Nephron progenitor cell (in vitro differentiated cells): ENCODE data around the gene B3GNT3.
A peak's percentile ranks its signal among the peaks of the same experiment; 100 is the strongest.
"Not testable (repeated sequence)": the region's sequence is repeated elsewhere in the genome, so short reads cannot be mapped to it uniquely, and the experiment has no call there.

Source experiments
- DNase-seq: peaks from one replicate; pipeline ENCODE4 v3.0.0; 2021
- H3K27ac Mint-ChIP-seq: 2 replicates; pipeline ENCODE4 v1.8.0; 2021; ENCODE audit warnings: mild to moderate bottlenecking, moderate library complexity, mixed read lengths
- H3K27me3 Mint-ChIP-seq: 2 replicates; pipeline ENCODE4 v1.8.0; 2021; ENCODE audit warnings: mild to moderate bottlenecking, low read depth, mixed read lengths; ENCODE audit not compliant: poor library complexity
- H3K36me3 Mint-ChIP-seq: 2 replicates; pipeline ENCODE4 v1.8.0; 2021; ENCODE audit warnings: low read depth, mixed read lengths
- H3K4me1 Mint-ChIP-seq: 2 replicates; pipeline ENCODE4 v1.8.0; 2021; ENCODE audit warnings: mixed read lengths
- H3K4me3 Mint-ChIP-seq: 2 replicates; pipeline ENCODE4 v1.8.0; 2021; ENCODE audit warnings: mild to moderate bottlenecking, moderate library complexity, mixed read lengths
- H3K9me3 Mint-ChIP-seq: 2 replicates; pipeline ENCODE4 v1.8.0; 2021; ENCODE audit warnings: mild to moderate bottlenecking, moderate library complexity, mixed read lengths
- CTCF ChIP-seq: fragments of 200-600 bp; sonication (generic); IDR thresholded peaks from 2 replicates; pipeline ENCODE4 v1.5.0; 2021; ENCODE audit warnings: antibody characterized with exemption

B3GNT3 gene

GRCh38 chr19:17775245-17775927 lies 19.6 kb upstream of the B3GNT3 start:
- peak; percentile 86 for DNase-seq
- Mint-ChIP-seq H3K36me3 (no peaks in the 10 kb centered on the region), H3K4me3 (peak overlapping the region; percentile 5), H3K4me1 (peaks cover 18% of the 10 kb centered on the region), H3K27me3 (peaks cover 56% of the 10 kb centered on the region), H3K27ac (no peak overlapping the region), H3K9me3 (no peaks in the 10 kb centered on the region)
- TF ChIP-seq CTCF = peak; percentile 72

GRCh38 chr19:17775991-17776803 lies 18.7 kb upstream of the B3GNT3 start:
- no peak for DNase-seq
- no peak for TF ChIP-seq CTCF
- H3K36me3 Mint-ChIP-seq = no peaks in the 10 kb centered on the region
- peaks cover 49% of the 10 kb centered on the region for H3K27me3 Mint-ChIP-seq
- H3K4me1 Mint-ChIP-seq = peaks cover 18% of the 10 kb centered on the region
- H3K9me3 Mint-ChIP-seq = no peaks in the 10 kb centered on the region
- no peak overlapping the region for H3K4me3 Mint-ChIP-seq
- no peak overlapping the region for H3K27ac Mint-ChIP-seq

GRCh38 chr19:17777840-17778239 lies 17.1 kb upstream of the B3GNT3 start:
- not testable (repeated sequence) for H3K27ac Mint-ChIP-seq, H3K36me3 Mint-ChIP-seq, DNase-seq, H3K9me3 Mint-ChIP-seq
- Mint-ChIP-seq H3K4me3 (peak overlapping the region; percentile 52), H3K4me1 (peaks cover 18% of the 10 kb centered on the region), H3K27me3 (peaks cover 47% of the 10 kb centered on the region)

GRCh38 chr19:17778251-17778967 lies 16.5 kb upstream of the B3GNT3 start:
- Mint-ChIP-seq H3K4me3 (peak overlapping the region; percentile 60), H3K27ac (no peak overlapping the region), H3K4me1 (peaks cover 18% of the 10 kb centered on the region), H3K36me3 (peaks cover 4% of the 10 kb centered on the region), H3K27me3 (peaks cover 47% of the 10 kb centered on the region), H3K9me3 (no peaks in the 10 kb centered on the region)
- DNase-seq = peak; percentile 80
- TF ChIP-seq CTCF = no peak

- DNase-seq = peak; percentile 44
- H3K27me3 Mint-ChIP-seq = peaks cover 49% of the 10 kb centered on the region
- H3K27ac Mint-ChIP-seq = no peak overlapping the region
- H3K4me1 Mint-ChIP-seq = peaks cover 18% of the 10 kb centered on the region
- no peak for TF ChIP-seq CTCF
- H3K36me3 Mint-ChIP-seq = peaks cover 4% of the 10 kb centered on the region
- no peaks in the 10 kb centered on the region for H3K9me3 Mint-ChIP-seq
- peak overlapping the region; percentile 60 for H3K4me3 Mint-ChIP-seq
Observed at GRCh38 chr19:17778968-17779929, 15.7 kb upstream of the B3GNT3 start.
